Immature natural killer cell (primary cell): ENCODE results near the gene RHBDD3. TPM values are rescaled to one million over a fixed set of nuclear protein-coding genes. Genes with fewer than 3 reads are reported as not detected.
A peak's percentile ranks its signal among the peaks of the same experiment; 100 is the strongest.

ENCODE experiments used
- DNase-seq, 3 donors: peaks; one replicate each; pipeline ENCODE4 v3.0.0; 2022; ENCODE audit warnings: mixed read lengths in 1 of 3
- H3K27ac Mint-ChIP-seq, 6 donors: one replicate each; pipeline ENCODE4 v1.8.0; 2020; ENCODE audit warnings: mixed read lengths in 6 of 6, mild to moderate bottlenecking in 5 of 6, inconsistent platforms in 4 of 6, moderate library complexity in 3 of 6
- H3K27me3 Mint-ChIP-seq, 3 donors: one replicate each; pipeline ENCODE4 v1.8.0; 2020 to 2021; ENCODE audit warnings: low read depth in 3 of 3, mild to moderate bottlenecking in 3 of 3, mixed read lengths in 3 of 3, moderate library complexity in 3 of 3, inconsistent platforms in 1 of 3
- H3K36me3 Mint-ChIP-seq, 3 donors: one replicate each; pipeline ENCODE4 v1.8.0; 2020; ENCODE audit warnings: mixed read lengths in 3 of 3, inconsistent platforms in 2 of 3, mild to moderate bottlenecking in 2 of 3
- H3K4me1 Mint-ChIP-seq, 2 donors: one replicate each; pipeline ENCODE4 v1.8.0; 2020; ENCODE audit warnings: inconsistent platforms in 2 of 2, mild to moderate bottlenecking in 2 of 2, mixed read lengths in 2 of 2, moderate library complexity in 1 of 2
- H3K4me3 Mint-ChIP-seq, 5 donors: one replicate each; pipeline ENCODE4 v1.8.0; 2020; ENCODE audit warnings: mild to moderate bottlenecking in 5 of 5, mixed read lengths in 5 of 5, inconsistent platforms in 3 of 5, moderate library complexity in 3 of 5
- H3K9me3 Mint-ChIP-seq, 6 donors: one replicate each; pipeline ENCODE4 v1.8.0; 2020; ENCODE audit warnings: mild to moderate bottlenecking in 6 of 6, mixed read lengths in 6 of 6, inconsistent platforms in 4 of 6, moderate library complexity in 3 of 6
- polyA plus RNA-seq, 3 donors: library from polyadenylated mRNA; unstranded; fragments of 300-500 nt; fragmentation: Illumina TruSeq; gene quantifications; one replicate each; pipeline ENCODE4 v1.2.3, GENCODE V29; 2021

The RHBDD3 gene
- polyA plus RNA-seq, 3 donors from 2014 or later, result 4.5 to 11.7 (median 5.4) TPM

DNA sequence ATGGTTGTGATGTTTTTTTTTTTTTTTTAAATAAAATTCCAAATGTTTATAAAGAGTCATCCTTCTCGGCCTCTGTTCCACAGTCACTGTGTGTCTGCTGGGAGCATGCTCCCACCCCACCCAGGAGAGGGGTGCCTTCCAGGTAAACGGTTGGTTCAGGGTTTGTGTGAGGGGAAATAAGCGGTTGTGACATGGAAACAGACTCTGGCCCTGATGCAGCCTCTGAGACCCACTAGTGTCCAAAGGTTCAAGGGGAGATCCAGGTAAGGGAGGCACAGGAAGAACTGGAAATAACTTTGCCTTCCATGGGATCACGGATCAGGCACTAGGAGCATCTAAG, 32.7 kb upstream of the RHBDD3 start:
- Mint-ChIP-seq H3K27ac (peak overlapping the region in 1 of 6 donors; percentile 48), H3K9me3 (no peaks in the 10 kb centered on the region), H3K36me3 (peaks cover 13 to 49% (median 21%) of the 10 kb centered on the region in 3 donors), H3K4me3 (no peak overlapping the region), H3K4me1 (peaks cover 0 to 5% of the 10 kb centered on the region in 2 donors), H3K27me3 (peaks cover 2 to 21% (median 14%) of the 10 kb centered on the region in 3 donors)
- DNase-seq, result no peak

DNA sequence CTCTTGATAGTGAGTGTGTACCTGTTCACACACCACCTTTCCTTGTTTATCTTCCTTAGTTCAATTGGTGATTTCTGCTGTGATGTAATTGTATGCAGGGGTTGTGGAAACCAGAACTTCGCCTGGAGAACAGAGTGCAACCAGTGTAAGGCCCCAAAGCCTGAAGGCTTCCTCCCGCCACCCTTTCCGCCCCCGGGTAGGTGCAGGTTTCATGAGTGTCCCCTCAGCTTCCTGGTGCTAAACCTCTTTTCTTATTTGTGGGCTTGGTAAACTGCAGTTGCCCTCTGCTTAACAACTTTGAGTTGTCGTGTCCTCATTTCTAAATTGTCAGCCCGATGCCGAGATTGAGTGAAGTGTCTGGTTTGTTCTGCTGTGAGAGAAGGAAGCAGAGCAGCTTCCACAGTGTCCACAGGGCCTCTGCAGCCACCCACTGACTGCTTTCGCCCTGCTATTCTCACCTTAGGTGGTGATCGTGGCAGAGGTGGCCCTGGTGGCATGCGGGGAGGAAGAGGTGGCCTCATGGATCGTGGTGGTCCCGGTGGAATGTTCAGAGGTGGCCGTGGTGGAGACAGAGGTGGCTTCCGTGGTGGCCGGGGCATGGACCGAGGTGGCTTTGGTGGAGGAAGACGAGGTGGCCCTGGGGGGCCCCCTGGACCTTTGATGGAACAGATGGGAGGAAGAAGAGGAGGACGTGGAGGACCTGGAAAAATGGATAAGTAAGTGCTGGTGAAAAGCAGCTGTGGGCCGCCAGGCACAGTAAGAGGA, 31.5 kb upstream of the RHBDD3 start:
- no peak for DNase-seq
- Mint-ChIP-seq H3K27me3 (peaks cover 0 to 19% (median 14%) of the 10 kb centered on the region in 3 donors), H3K4me3 (peak overlapping the region in 1 of 5 donors; percentile 51), H3K9me3 (no peaks in the 10 kb centered on the region), H3K27ac (peak overlapping the region in 2 of 6 donors; percentile 5 to 71), H3K4me1 (peaks cover 0 to 5% of the 10 kb centered on the region in 2 donors), H3K36me3 (peaks cover 13 to 50% (median 21%) of the 10 kb centered on the region in 3 donors)

- Mint-ChIP-seq H3K36me3 (peaks cover 13 to 50% (median 21%) of the 10 kb centered on the region in 3 donors), H3K4me3 (no peak overlapping the region), H3K27ac (no peak overlapping the region), H3K9me3 (no peaks in the 10 kb centered on the region), H3K4me1 (peaks cover 0 to 5% of the 10 kb centered on the region in 2 donors), H3K27me3 (peaks cover 0 to 19% (median 19%) of the 10 kb centered on the region in 3 donors)
- DNase-seq, result no peak
Measured at GRCh38 chr22:29298641-29299040, 30.9 kb upstream of the RHBDD3 start.

DNA sequence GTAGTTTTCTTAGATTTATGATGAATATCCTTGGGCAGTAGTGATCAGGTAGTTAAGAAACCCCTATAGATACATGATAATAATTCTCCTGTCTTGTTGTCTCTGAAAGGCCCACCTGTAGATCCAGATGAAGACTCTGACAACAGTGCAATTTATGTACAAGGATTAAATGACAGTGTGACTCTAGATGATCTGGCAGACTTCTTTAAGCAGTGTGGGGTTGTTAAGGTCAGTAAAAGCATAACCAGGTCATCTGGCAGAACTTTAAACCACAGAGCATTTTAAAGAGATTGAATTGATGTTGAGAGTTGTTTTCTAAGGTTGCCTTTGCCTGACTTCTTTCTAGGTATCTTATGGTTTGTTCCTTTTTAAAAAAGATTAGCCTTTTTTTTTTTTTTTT, 24.6 kb upstream of the RHBDD3 start:
- Mint-ChIP-seq H3K4me3 (no peak overlapping the region), H3K27ac (no peak overlapping the region), H3K36me3 (peaks cover 6 to 61% (median 30%) of the 10 kb centered on the region in 3 donors), H3K4me1 (peaks cover 6 to 46% of the 10 kb centered on the region in 2 donors), H3K27me3 (peaks cover 0 to 7% (median 6%) of the 10 kb centered on the region in 3 donors), H3K9me3 (no peaks in the 10 kb centered on the region)
- no peak for DNase-seq

GRCh38 chr22:29291215-29291614, 23.4 kb upstream of the RHBDD3 start:
- H3K4me3 Mint-ChIP-seq, result no peak overlapping the region
- peaks cover 0 to 9% (median 4%) of the 10 kb centered on the region in 3 donors for H3K27me3 Mint-ChIP-seq
- DNase-seq, result no peak
- H3K4me1 Mint-ChIP-seq, result peaks cover 11 to 57% of the 10 kb centered on the region in 2 donors
- H3K9me3 Mint-ChIP-seq, result no peaks in the 10 kb centered on the region
- no peak overlapping the region for H3K27ac Mint-ChIP-seq
- peaks cover 13 to 64% (median 37%) of the 10 kb centered on the region in 3 donors for H3K36me3 Mint-ChIP-seq

- H3K27me3 Mint-ChIP-seq, result peaks cover 0 to 9% (median 5%) of the 10 kb centered on the region in 3 donors
- H3K4me1 Mint-ChIP-seq, result peaks cover 11 to 57% of the 10 kb centered on the region in 2 donors
- H3K9me3 Mint-ChIP-seq, result no peaks in the 10 kb centered on the region
- H3K4me3 Mint-ChIP-seq, result no peak overlapping the region
- H3K36me3 Mint-ChIP-seq, result peaks cover 13 to 61% (median 42%) of the 10 kb centered on the region in 3 donors
- DNase-seq, result no peak
- no peak overlapping the region for H3K27ac Mint-ChIP-seq
Measured at GRCh38 chr22:29290061-29290460, 22.3 kb upstream of the RHBDD3 start.

DNA sequence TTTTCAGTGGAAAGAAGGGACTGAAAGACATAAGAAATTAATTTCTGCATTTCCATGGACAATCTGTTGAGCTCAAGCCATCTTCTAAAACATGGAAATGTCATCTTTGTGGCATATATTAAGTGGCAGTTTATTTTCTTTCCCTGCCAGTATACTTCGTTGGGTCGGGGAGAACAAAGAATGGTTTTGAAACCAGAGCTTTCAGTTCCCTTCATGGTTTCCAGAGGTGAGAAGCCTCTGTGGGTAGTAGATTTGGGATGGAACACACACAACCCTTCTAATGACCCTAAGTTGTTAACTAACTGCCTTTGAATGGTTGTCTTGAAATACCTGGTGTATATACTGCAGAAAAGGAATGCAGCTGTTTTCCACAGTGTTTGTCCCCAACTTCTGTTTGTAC, 21.1 kb upstream of the RHBDD3 start:
- no peaks in the 10 kb centered on the region for H3K9me3 Mint-ChIP-seq
- no peak for DNase-seq
- H3K4me1 Mint-ChIP-seq, result peaks cover 12 to 57% of the 10 kb centered on the region in 2 donors
- no peak overlapping the region for H3K4me3 Mint-ChIP-seq
- peaks cover 16 to 68% (median 46%) of the 10 kb centered on the region in 3 donors for H3K36me3 Mint-ChIP-seq
- H3K27me3 Mint-ChIP-seq, result peaks cover 0 to 11% (median 4%) of the 10 kb centered on the region in 3 donors
- H3K27ac Mint-ChIP-seq, result peak overlapping the region in 1 of 6 donors; percentile 65

- Mint-ChIP-seq H3K27ac (peak overlapping the region in 1 of 6 donors; percentile 12), H3K9me3 (no peaks in the 10 kb centered on the region), H3K4me1 (peaks cover 20 to 54% of the 10 kb centered on the region in 2 donors), H3K27me3 (peaks cover 0 to 16% (median 4%) of the 10 kb centered on the region in 3 donors), H3K36me3 (peaks cover 16 to 69% (median 42%) of the 10 kb centered on the region in 3 donors), H3K4me3 (no peak overlapping the region)
- DNase-seq, result no peak
Measured at GRCh38 chr22:29284196-29284595, 16.4 kb upstream of the RHBDD3 start.

DNA sequence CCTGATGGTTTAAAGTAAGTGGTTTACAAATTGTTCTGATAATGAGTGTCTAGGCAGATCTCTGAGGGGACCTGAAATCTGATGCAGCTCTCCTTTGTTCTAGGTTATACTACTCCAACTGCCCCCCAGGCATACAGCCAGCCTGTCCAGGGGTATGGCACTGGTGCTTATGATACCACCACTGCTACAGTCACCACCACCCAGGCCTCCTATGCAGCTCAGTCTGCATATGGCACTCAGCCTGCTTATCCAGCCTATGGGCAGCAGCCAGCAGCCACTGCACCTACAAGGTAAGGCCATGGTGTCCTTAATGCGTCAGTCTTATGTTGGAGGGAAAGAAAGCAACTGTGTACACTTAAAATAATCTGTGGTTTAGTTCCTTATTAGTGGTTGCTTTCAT, 10.1 kb upstream of the RHBDD3 start:
- H3K4me1 Mint-ChIP-seq, result peaks cover 59 to 78% of the 10 kb centered on the region in 2 donors
- H3K4me3 Mint-ChIP-seq, result no peak overlapping the region
- no peaks in the 10 kb centered on the region for H3K9me3 Mint-ChIP-seq
- H3K36me3 Mint-ChIP-seq, result peaks cover 16 to 72% (median 40%) of the 10 kb centered on the region in 3 donors
- H3K27me3 Mint-ChIP-seq, result peaks cover 0 to 11% (median 2%) of the 10 kb centered on the region in 3 donors
- H3K27ac Mint-ChIP-seq, result peak overlapping the region in 3 of 6 donors; percentile 12 to 43 (median 17)
- DNase-seq, result no peak

- Mint-ChIP-seq H3K4me3 (peak overlapping the region in 2 of 5 donors; percentile 2 to 5), H3K36me3 (peaks cover 16 to 65% (median 32%) of the 10 kb centered on the region in 3 donors), H3K27ac (peak overlapping the region in 2 of 6 donors; percentile 5 to 22), H3K4me1 (peaks cover 71 to 87% of the 10 kb centered on the region in 2 donors), H3K9me3 (no peaks in the 10 kb centered on the region), H3K27me3 (peaks cover 0 to 11% (median 0%) of the 10 kb centered on the region in 3 donors)
- DNase-seq, result no peak
Measured at GRCh38 chr22:29275819-29276565, 8.2 kb upstream of the RHBDD3 start.

DNA sequence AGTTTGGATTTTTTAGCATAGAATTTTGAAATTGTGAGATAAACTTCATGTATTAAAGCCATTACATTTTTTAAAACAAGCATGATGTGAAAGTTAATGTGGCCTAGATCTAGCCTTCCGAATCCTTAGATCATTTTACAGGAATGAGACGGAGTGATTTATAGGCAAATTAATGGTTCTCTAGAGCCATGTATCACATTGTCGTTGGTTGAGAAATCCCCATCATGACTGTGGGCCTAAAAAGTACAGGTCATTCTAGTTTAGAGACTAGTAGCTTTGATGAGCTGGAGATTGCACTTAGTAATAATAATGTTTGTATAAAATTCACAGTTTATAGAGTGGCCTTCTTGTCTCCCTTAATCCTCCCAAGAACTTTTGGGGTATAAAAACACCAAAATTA, 7.4 kb upstream of the RHBDD3 start:
- Mint-ChIP-seq H3K4me1 (peaks cover 76 to 92% of the 10 kb centered on the region in 2 donors), H3K36me3 (peaks cover 16 to 66% (median 32%) of the 10 kb centered on the region in 3 donors), H3K27ac (peak overlapping the region in 1 of 6 donors; percentile 30), H3K9me3 (no peaks in the 10 kb centered on the region), H3K4me3 (peak overlapping the region in 1 of 5 donors; percentile 11), H3K27me3 (peaks cover 0 to 6% (median 0%) of the 10 kb centered on the region in 3 donors)
- no peak for DNase-seq

GRCh38 chr22:29272624-29273023, 4.8 kb upstream of the RHBDD3 start:
- Mint-ChIP-seq H3K27ac (peak overlapping the region in 1 of 6 donors; percentile 4), H3K9me3 (no peaks in the 10 kb centered on the region), H3K27me3 (peaks cover 7 to 11% (median 9%) of the 10 kb centered on the region in 3 donors), H3K4me1 (peaks cover 88 to 95% of the 10 kb centered on the region in 2 donors), H3K36me3 (peaks cover 10 to 51% (median 27%) of the 10 kb centered on the region in 3 donors), H3K4me3 (peak overlapping the region in 2 of 5 donors; percentile 30 to 58)
- DNase-seq, result no peak

- Mint-ChIP-seq H3K9me3 (no peaks in the 10 kb centered on the region), H3K27me3 (peaks cover 9% of the 10 kb centered on the region in 3 donors), H3K36me3 (peaks cover 4 to 40% (median 20%) of the 10 kb centered on the region in 3 donors), H3K4me3 (peak overlapping the region; percentile 94 to 99 (median 94)), H3K4me1 (peaks cover 85 to 88% of the 10 kb centered on the region in 2 donors), H3K27ac (peak overlapping the region; percentile 86 to 99 (median 95))
- DNase-seq, result no peak
Measured at GRCh38 chr22:29270475-29271271, 2.9 kb upstream of the RHBDD3 start.
